Measurements from ENCODE around the gene WSCD1. TPM values are rescaled to one million over a fixed set of nuclear protein-coding genes. Genes with fewer than 3 reads are reported as not detected.

The WSCD1 gene
- total and polyA plus RNA-seq, 3 donors from 2014 or later, result 11.6 to 33.8 (median 12.9) TPM

DNA sequence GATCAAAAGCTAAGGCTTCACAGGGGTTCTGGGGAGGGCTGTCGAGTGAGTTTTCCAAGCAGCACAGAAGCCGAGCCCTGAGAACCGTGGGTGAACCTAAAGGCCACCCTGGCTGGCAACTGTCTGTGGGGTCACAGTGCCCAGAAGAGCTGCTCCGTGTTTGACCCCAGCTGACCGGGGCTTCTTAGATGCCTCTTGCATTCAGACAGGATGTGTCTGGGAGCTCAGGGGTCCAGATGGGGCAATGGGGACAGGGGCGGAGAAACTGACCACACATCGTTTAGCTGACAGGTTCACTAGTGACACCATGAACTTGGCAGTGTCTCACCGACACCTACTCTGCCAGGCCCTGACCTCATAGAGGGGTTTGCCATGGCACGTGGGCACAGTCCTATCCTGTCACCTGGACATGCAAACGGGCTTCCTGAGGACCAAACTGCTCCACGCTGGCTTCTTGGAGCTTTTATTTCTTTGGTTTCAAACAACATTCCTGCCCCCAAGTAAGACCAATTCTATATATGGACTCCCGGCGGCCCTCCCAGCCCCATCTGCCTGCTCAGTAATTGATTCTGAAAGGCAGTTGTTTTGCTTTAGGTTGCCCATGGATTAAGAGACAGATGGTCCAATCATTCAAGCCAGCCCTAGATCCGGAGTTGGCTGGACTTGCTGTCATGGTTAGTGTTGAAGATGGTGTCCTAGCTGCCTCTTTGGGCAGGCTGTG is 22.2 kb downstream of the WSCD1 start:
- no peaks in the 10 kb centered on the region for H3K36me3 ChIP-seq (ENCODE audit: low read depth, missing control alignments)
- no peaks in the 10 kb centered on the region for H3K9me3 ChIP-seq
- DNase-seq, result no peak
- H3K4me1 ChIP-seq, result no peaks in the 10 kb centered on the region
- no peaks in the 10 kb centered on the region for H3K27me3 ChIP-seq
- WGBS, 2 donors, result 87 to 93% methylated on average over 12 to 14 of the region's 14 CpGs
- no peak for TF ChIP-seq POLR2A (IDR thresholded peaks at IDR 0.05)
- TF ChIP-seq, protein P1, sequence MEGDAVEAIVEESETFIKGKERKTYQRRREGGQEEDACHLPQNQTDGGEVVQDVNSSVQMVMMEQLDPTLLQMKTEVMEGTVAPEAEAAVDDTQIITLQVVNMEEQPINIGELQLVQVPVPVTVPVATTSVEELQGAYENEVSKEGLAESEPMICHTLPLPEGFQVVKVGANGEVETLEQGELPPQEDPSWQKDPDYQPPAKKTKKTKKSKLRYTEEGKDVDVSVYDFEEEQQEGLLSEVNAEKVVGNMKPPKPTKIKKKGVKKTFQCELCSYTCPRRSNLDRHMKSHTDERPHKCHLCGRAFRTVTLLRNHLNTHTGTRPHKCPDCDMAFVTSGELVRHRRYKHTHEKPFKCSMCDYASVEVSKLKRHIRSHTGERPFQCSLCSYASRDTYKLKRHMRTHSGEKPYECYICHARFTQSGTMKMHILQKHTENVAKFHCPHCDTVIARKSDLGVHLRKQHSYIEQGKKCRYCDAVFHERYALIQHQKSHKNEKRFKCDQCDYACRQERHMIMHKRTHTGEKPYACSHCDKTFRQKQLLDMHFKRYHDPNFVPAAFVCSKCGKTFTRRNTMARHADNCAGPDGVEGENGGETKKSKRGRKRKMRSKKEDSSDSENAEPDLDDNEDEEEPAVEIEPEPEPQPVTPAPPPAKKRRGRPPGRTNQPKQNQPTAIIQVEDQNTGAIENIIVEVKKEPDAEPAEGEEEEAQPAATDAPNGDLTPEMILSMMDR (IDR thresholded peaks at IDR 0.05), result no peak
- no peak overlapping the region for H3K4me3 ChIP-seq
- intact Hi-C loops (cut with DNase I; ENCODE audit: low total_unique reads), result no loop called here
- H3K27ac ChIP-seq, result no peak overlapping the region

DNA sequence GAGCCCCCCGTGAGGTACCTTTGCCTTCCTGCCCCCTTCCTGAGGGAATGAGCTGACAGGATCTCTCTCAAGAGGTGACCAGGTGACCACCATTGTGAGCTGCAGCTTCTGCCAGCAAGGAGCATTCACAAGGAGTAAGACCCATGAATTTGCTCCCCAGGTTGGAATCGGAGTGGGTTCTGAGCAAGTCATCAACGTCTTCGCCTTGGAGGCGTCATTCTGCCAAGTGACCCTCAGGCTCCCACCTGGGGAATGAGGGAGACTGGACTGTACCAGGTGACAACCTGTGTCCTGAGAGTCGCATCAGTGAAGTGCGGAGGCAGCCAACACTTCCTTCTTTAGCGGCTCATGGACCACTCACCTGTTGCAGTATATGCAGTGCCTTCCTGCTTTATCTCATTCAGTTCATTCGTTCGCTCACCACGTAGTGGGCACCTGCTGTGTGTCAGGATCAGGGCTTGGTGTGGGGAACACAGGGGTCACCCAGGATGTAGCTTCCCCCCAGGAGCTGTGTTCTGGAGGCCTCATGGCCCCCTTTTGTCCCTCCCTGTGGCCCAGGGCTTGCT is 22.8 kb downstream of the WSCD1 start:
- Histone ChIP-seq H3K9me3 (no peaks in the 10 kb centered on the region), H3K27ac (no peak overlapping the region), H3K36me3 (ENCODE audit: low read depth, missing control alignments) (no peaks in the 10 kb centered on the region), H3K4me1 (no peaks in the 10 kb centered on the region), H3K4me3 (no peak overlapping the region), H3K27me3 (no peaks in the 10 kb centered on the region)
- DNase-seq, result no peak
- 86 to 94% methylated on average over 11 of the region's 11 CpGs for WGBS, 2 donors
- TF ChIP-seq POLR2A (IDR thresholded peaks at IDR 0.05), result no peak
- TF ChIP-seq, protein P1 (IDR thresholded peaks at IDR 0.05), result no peak
- intact Hi-C loops (cut with DNase I; ENCODE audit: low total_unique reads), result no loop called here

DNA sequence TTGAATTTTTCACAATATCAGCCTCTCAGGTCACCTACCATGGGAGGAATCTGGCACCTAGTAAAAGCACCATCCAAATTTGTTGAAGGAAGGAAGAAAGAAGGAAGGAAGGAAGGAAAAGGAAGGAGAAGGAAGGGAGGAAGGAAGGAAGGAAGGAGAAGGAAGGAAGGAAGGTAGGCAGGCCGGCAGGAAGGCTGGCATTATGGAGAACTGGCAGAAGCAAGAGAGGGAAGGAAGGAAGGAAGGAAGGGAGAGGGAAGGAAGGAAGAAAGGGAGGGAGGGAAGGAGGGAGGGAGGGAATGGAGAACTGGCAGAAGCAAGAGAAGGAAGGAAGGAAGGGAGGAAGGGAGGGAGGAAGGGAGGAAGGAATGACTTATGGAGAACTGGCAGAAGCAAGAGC is 24.3 kb downstream of the WSCD1 start:
- intact Hi-C loops (cut with DNase I; ENCODE audit: low total_unique reads), result no loop called here
- TF ChIP-seq, protein P1 (IDR thresholded peaks at IDR 0.05), result no peak
- no peak for TF ChIP-seq POLR2A (IDR thresholded peaks at IDR 0.05)
- DNase-seq, result no peak
- whole genome bisulfite sequencing, 2 donors, result 33 to 76% methylated on average over 1 of the region's 1 CpG
- Histone ChIP-seq H3K9me3 (no peaks in the 10 kb centered on the region), H3K27me3 (no peaks in the 10 kb centered on the region), H3K4me1 (no peaks in the 10 kb centered on the region), H3K36me3 (ENCODE audit: low read depth, missing control alignments) (no peaks in the 10 kb centered on the region), H3K4me3 (no peak overlapping the region), H3K27ac (no peak overlapping the region)

DNA sequence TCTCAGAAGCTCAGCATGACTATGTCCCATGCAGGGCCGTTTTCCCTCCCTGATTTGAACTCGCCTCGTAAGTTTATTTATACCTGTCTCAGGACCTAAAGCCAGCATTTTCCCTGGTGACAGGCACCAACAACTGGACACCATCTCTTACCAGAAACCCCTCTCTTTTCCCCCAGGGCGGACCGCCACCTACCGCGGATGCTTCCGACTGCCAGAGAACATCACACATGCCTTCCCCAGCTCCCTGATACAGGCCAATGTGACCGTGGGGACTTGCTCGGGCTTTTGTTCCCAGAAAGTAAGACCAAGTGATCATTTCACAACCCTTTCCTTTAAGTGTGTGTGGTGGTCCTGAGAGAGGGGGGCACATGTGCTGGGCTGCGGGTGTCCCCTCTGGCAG is 24.7 kb downstream of the WSCD1 start:
- no peak overlapping the region for H3K27ac ChIP-seq
- no peak for TF ChIP-seq POLR2A (IDR thresholded peaks at IDR 0.05)
- TF ChIP-seq, protein P1 (IDR thresholded peaks at IDR 0.05), result no peak
- intact Hi-C loops (cut with DNase I; ENCODE audit: low total_unique reads), result no loop called here
- no peaks in the 10 kb centered on the region for H3K27me3 ChIP-seq
- WGBS, 2 donors, result 93 to 95% methylated on average over 9 to 11 of the region's 11 CpGs
- H3K36me3 ChIP-seq (ENCODE audit: low read depth, missing control alignments), result no peaks in the 10 kb centered on the region
- no peaks in the 10 kb centered on the region for H3K9me3 ChIP-seq
- no peaks in the 10 kb centered on the region for H3K4me1 ChIP-seq
- H3K4me3 ChIP-seq, result no peak overlapping the region
- DNase-seq, result no peak

DNA sequence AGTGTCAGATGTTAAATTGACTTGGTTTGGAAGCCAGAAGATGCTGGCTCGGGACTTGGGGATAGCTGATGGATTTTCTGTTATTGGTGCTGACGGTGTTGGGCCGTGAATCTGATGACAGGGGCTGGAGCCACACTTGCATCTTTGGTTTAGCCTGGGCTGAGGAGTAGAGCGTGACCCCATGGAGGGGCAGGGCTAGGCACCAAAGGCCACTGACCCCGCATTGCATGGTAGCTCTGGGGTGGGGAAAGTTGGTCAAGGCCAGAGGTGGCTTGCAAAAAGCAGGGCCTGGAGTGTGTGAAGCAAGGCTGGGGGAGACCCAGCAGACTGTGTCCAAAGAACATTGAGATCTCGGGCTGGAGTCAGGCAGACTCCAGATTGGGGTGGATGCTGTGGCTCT is 25.3 kb downstream of the WSCD1 start:
- Histone ChIP-seq H3K4me3 (no peak overlapping the region), H3K36me3 (ENCODE audit: low read depth, missing control alignments) (no peaks in the 10 kb centered on the region), H3K27me3 (no peaks in the 10 kb centered on the region), H3K27ac (no peak overlapping the region), H3K9me3 (no peaks in the 10 kb centered on the region), H3K4me1 (no peaks in the 10 kb centered on the region)
- WGBS, 2 donors, result 77 to 94% methylated on average over 5 to 6 of the region's 6 CpGs
- DNase-seq, result no peak
- TF ChIP-seq, protein P1 (IDR thresholded peaks at IDR 0.05), result no peak
- no peak for TF ChIP-seq POLR2A (IDR thresholded peaks at IDR 0.05)
- intact Hi-C loops (cut with DNase I; ENCODE audit: low total_unique reads), result no loop called here

Data from testis (tissue), 3 donors.